A549 (cell line): Measurements from ENCODE around the gene DDX52. TPM values are rescaled to one million over a fixed set of nuclear protein-coding genes. Genes with fewer than 3 reads are reported as not detected.
A peak's percentile ranks its signal among the peaks of the same experiment; 100 is the strongest.

Source experiments
- ATAC-seq, 2 experiments: fragments of 200-7000 bp in 1 of 2; fragments of >200 bp in 1 of 2; cut with Nextera tagmentation in 1 of 2; cut with Tn5 transposase in 1 of 2; 3 replicates each; pipeline versions ENCODE4 v1.8.0 to v1.9.1; 2018 to 2020; ENCODE audit warnings: mild to moderate bottlenecking in 1 of 2, moderate library complexity in 1 of 2
- CTCF ChIA-PET: fragments of 300-600 bp; sonication (Branson Sonifier 250); formaldehyde crosslinking; extraction: SDS; loops from one replicate; lab custom pipeline; 2021; ENCODE audit warnings: antibody characterized with exemption, inconsistent platforms; lab: Yijun Ruan, JAX
- POLR2A ChIA-PET: fragments of 350-600 bp; formaldehyde crosslinking; extraction: SDS; loops from one replicate; lab custom pipeline; 2021; ENCODE audit warnings: antibody characterized with exemption, inconsistent platforms; lab: Yijun Ruan, JAX
- DNase-seq, 2 experiments: peaks; one replicate each; pipeline versions ENCODE4 v3.0.0 to v3.0.0-alpha.2; 2011 to 2016; ENCODE audit warnings: low read depth in 1 of 2, low spot score in 1 of 2
- FAIRE-seq: peaks from 2 replicates; lab custom pipeline; 2011; peaks lifted over from hg19 to GRCh38; lab: Jason Lieb, UNC
- H3K27ac ChIP-seq, 2 experiments: fragments of >200 bp; sonication (Bioruptor Twin); formaldehyde crosslinking; 3 replicates each; pipeline ENCODE4 v1.5.1; 2016 to 2017
- H3K4me1 ChIP-seq: fragments of >200 bp; sonication (Bioruptor Twin); formaldehyde crosslinking; 3 replicates; pipeline ENCODE4 v1.6.1; 2016
- H3K4me2 ChIP-seq: fragments of >200 bp; sonication (Bioruptor Twin); formaldehyde crosslinking; 3 replicates; pipeline ENCODE4 v1.6.1; 2016
- H3K4me3 ChIP-seq: fragments of >200 bp; sonication (Bioruptor Twin); formaldehyde crosslinking; 3 replicates; pipeline ENCODE4 v1.5.1; 2016
- H3K9me3 ChIP-seq: fragments of >200 bp; sonication (Bioruptor Twin); formaldehyde crosslinking; 3 replicates; pipeline ENCODE4 v1.6.1; 2016
- CHD4 ChIP-seq: fragments of 200-600 bp; sonication (generic); IDR thresholded peaks from 2 replicates; pipeline ENCODE4 v1.6.1; 2016; ENCODE audit warnings: antibody characterized with exemption, mild to moderate bottlenecking, borderline replicate concordance
- EP300 ChIP-seq, 2 experiments: fragments of >200 bp; sonication (Bioruptor Twin); formaldehyde crosslinking; IDR thresholded peaks; 2 replicates in 1 of 2; 3 replicates in 1 of 2; pipeline ENCODE4 v1.6.1; 2016 to 2017
- FOSB ChIP-seq: fragments of 250-450 bp; sonication (Bioruptor Pico); IDR thresholded peaks from 2 replicates; pipeline ENCODE4 v1.5.0; 2020; ENCODE audit warnings: mild to moderate bottlenecking, moderate library complexity
- FOSL2 ChIP-seq, 2 experiments: fragments of 450-650 bp in 1 of 2; fragments of >200 bp in 1 of 2; sonication (Bioruptor Twin) in 1 of 2; formaldehyde crosslinking; IDR thresholded peaks; 2 replicates each; pipeline versions ENCODE4 v1.5.0 to v1.6.1; 2016 to 2020; ENCODE audit warnings: mild to moderate bottlenecking in 1 of 2, moderate library complexity in 1 of 2
- FOXS1 ChIP-seq: fragments of 250-450 bp; sonication (Bioruptor Pico); IDR thresholded peaks from 2 replicates; pipeline ENCODE4 v1.5.0; 2020; ENCODE audit warnings: mild to moderate bottlenecking, moderate library complexity
- GATA3 ChIP-seq: IDR thresholded peaks from 2 replicates; pipeline ENCODE4 v1.6.1; 2012; ENCODE audit warnings: borderline replicate concordance
- HOXB13 ChIP-seq: fragments of 250-450 bp; sonication (Bioruptor Pico); IDR thresholded peaks from 2 replicates; pipeline ENCODE4 v1.5.0; 2020; ENCODE audit warnings: low read depth, mild to moderate bottlenecking, moderate library complexity
- MAFK ChIP-seq: fragments of 450-650 bp; IDR thresholded peaks from 2 replicates; pipeline ENCODE4 v1.6.1; 2014; ENCODE audit not compliant: partially characterized antibody
- MAZ ChIP-seq: fragments of 150-350 bp; IDR thresholded peaks from 2 replicates; pipeline ENCODE4 v1.6.1; 2014; ENCODE audit warnings: antibody characterized with exemption, low read depth, low read length, borderline replicate concordance
- NFE2L2 ChIP-seq: fragments of 150-350 bp; conservative IDR thresholded peaks from 2 replicates; pipeline ENCODE4 v1.6.1; 2014; ENCODE audit warnings: low read length
- NR3C1 ChIP-seq: fragments of >200 bp; sonication (Bioruptor Twin); formaldehyde crosslinking; IDR thresholded peaks from 3 replicates; pipeline ENCODE4 v1.6.1; 2017
- POLR2AphosphoS2 ChIP-seq: conservative IDR thresholded peaks from 2 replicates; pipeline ENCODE4 v1.6.1; 2012; ENCODE audit warnings: low read length, improper control_type of control experiment, inconsistent platforms
- RCOR1 ChIP-seq: fragments of 150-350 bp; IDR thresholded peaks from 2 replicates; pipeline ENCODE4 v1.6.1; 2014; ENCODE audit warnings: antibody characterized with exemption, low read length, low read depth
- RNF2 ChIP-seq: fragments of 200-600 bp; sonication (generic); IDR thresholded peaks from 2 replicates; pipeline ENCODE4 v1.6.1; 2016; ENCODE audit warnings: low read depth, mild to moderate bottlenecking, antibody characterized with exemption, moderate library complexity, borderline replicate concordance
- WGBS: methylation state at CpG from one replicate; pipeline ENCODE4 v1.1.6; 2017; ENCODE audit errors: missing lambda C conversion rate; 5-methylcytosine and 5-hydroxymethylcytosine counted together
- polyA plus RNA-seq, 4 experiments: library from polyadenylated mRNA; depleted of rRNA in 3 of 4; stranded (reverse); fragments of >200 nt; fragmentation: RNase III in 1 of 4; extraction: RNeasy Plus Mini Kit Qiagen cat#74134 plus additional on column Dnase treatment in 1 of 4; gene quantifications; 2 replicates in 3 of 4; 3 replicates in 1 of 4; pipeline ENCODE4 v1.2.3, GENCODE V29; 2011 to 2017
- TF ChIP-seq, protein P1 (sequence below): fragments of >200 bp; sonication (Bioruptor Twin); formaldehyde crosslinking; IDR thresholded peaks from 3 replicates; pipeline ENCODE4 v1.5.1; 2016
- TF ChIP-seq, protein P2 (sequence below): fragments of >200 bp; sonication (Bioruptor Twin); formaldehyde crosslinking; IDR thresholded peaks from 3 replicates; pipeline ENCODE4 v1.6.1; 2016
- TF ChIP-seq, protein P3 (sequence below): fragments of 450-650 bp; IDR thresholded peaks from 2 replicates; pipeline ENCODE4 v1.6.1; 2014; ENCODE audit warnings: antibody characterized with exemption

The DDX52 gene
- polyA plus RNA-seq, 2 of the 4 experiments (the other 2 are of a cell fraction), result 42.4 to 59.6 TPM

GRCh38 chr17:37570527-37571093 lies 72.6 kb downstream of the DDX52 start (continued):
- TF ChIP-seq NFE2L2 (no peak), MAZ (no peak), POLR2AphosphoS2 (no peak), RNF2 (no peak), EP300 (IDR thresholded peaks at IDR 0.05) (no peak), FOSB (no peak), HOXB13 (CRISPR knock-in tag) (no peak), RCOR1 (no peak), CHD4 (no peak)
- TF ChIP-seq, all 56 proteins: peak for 4

DNA sequence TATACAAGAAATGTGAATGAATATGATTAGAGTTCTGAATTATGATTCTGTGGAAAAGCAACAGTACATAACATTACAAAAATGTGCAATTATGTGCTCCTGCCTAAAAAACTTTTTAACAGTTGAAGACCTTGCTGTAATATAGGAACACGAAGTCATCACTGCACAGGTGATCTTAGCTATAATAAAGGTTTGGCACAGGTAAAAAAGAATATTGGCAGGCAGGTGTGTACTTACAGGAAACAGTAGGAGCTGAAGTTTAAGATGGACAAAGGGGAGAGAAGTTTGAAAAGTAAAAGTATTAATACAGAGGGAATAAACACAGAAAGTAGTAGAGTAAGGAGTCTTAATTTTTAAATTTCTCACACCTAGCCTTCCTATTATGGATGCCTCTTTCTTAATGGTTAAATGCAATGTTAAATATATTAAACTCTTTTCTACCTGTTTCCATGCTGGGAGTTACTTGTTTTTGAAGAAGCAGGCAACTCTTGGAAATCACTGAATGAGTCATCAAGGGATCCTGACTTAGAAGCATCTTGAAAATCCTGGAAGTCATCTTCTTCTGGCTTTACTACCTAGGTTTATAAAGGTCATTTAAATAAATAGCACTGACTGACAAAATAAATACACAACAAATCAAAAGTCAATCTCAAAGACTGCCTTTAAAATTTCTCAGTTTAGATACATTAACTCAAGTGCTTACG lies 74.7 kb downstream of the DDX52 start:
- ChIA-PET POLR2A (interaction anchor here (0.6 kb wide), 1 partner anchor 13 kb away, joined by 3 read pairs; no protein-coding TSS in a partner anchor), CTCF (interaction anchor here (0.6 to 5.6 kb wide), 6 partner anchors 12 to 248 kb away, joined by 3 to 66 read pairs (median 6); partner anchors contain the start of genes DUSP14 and SYNRG)
- TF ChIP-seq, protein P1, sequence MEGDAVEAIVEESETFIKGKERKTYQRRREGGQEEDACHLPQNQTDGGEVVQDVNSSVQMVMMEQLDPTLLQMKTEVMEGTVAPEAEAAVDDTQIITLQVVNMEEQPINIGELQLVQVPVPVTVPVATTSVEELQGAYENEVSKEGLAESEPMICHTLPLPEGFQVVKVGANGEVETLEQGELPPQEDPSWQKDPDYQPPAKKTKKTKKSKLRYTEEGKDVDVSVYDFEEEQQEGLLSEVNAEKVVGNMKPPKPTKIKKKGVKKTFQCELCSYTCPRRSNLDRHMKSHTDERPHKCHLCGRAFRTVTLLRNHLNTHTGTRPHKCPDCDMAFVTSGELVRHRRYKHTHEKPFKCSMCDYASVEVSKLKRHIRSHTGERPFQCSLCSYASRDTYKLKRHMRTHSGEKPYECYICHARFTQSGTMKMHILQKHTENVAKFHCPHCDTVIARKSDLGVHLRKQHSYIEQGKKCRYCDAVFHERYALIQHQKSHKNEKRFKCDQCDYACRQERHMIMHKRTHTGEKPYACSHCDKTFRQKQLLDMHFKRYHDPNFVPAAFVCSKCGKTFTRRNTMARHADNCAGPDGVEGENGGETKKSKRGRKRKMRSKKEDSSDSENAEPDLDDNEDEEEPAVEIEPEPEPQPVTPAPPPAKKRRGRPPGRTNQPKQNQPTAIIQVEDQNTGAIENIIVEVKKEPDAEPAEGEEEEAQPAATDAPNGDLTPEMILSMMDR, result no peak
- TF ChIP-seq RNF2 (no peak), FOSL2 (IDR thresholded peaks at IDR 0.05) (no peak), FOSL2 (CRISPR knock-in tag; IDR thresholded peaks at IDR 0.05) (peak; percentile 74), FOXS1 (CRISPR knock-in tag) (no peak), GATA3 (no peak)
- TF ChIP-seq, protein P2, sequence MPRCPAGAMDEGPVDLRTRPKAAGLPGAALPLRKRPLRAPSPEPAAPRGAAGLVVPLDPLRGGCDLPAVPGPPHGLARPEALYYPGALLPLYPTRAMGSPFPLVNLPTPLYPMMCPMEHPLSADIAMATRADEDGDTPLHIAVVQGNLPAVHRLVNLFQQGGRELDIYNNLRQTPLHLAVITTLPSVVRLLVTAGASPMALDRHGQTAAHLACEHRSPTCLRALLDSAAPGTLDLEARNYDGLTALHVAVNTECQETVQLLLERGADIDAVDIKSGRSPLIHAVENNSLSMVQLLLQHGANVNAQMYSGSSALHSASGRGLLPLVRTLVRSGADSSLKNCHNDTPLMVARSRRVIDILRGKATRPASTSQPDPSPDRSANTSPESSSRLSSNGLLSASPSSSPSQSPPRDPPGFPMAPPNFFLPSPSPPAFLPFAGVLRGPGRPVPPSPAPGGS, result no peak
- DNase-seq, result no peak
- H3K27ac ChIP-seq, result no peak overlapping the region
- 92% methylated on average over 2 of the region's 2 CpGs for WGBS
- FAIRE-seq, result no peak
- H3K4me1 ChIP-seq, result peaks cover 4% of the 10 kb centered on the region; the same call in 1 of the 3 replicates
- no peaks in the 10 kb centered on the region for H3K9me3 ChIP-seq
- ATAC-seq, result no peak
- no peak overlapping the region for H3K4me2 ChIP-seq
- H3K4me3 ChIP-seq, result no peak overlapping the region

- H3K9me3 ChIP-seq, result no peaks in the 10 kb centered on the region
- TF ChIP-seq, protein P3, sequence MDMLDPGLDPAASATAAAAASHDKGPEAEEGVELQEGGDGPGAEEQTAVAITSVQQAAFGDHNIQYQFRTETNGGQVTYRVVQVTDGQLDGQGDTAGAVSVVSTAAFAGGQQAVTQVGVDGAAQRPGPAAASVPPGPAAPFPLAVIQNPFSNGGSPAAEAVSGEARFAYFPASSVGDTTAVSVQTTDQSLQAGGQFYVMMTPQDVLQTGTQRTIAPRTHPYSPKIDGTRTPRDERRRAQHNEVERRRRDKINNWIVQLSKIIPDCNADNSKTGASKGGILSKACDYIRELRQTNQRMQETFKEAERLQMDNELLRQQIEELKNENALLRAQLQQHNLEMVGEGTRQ, result no peak
- TF ChIP-seq NR3C1 (no peak), FOSB (no peak), MAFK (peak; percentile 92)
- DNase-seq, result no peak
- FAIRE-seq, result no peak
- no peak overlapping the region for H3K27ac ChIP-seq
- H3K4me2 ChIP-seq, result no peak overlapping the region
- WGBS, result 78% methylated on average over 4 of the region's 4 CpGs
- POLR2A ChIA-PET, result no interaction called here
- CTCF ChIA-PET, result interaction anchor here (1.0 to 5.6 kb wide), 2 partner anchors 11 to 193 kb away, joined by 3 to 66 read pairs; no protein-coding TSS in a partner anchor
- peaks cover 4% of the 10 kb centered on the region; the same call in 1 of the 3 replicates for H3K4me1 ChIP-seq
- ATAC-seq, result no peak
- H3K4me3 ChIP-seq, result no peak overlapping the region
Measured at GRCh38 chr17:37567538-37567937, 75.7 kb downstream of the DDX52 start.
